IMR-90 (cell line): ENCODE results near the gene FCRL6. TPM values are rescaled to one million over a fixed set of nuclear protein-coding genes. Genes with fewer than 3 reads are reported as not detected.
A peak's percentile ranks its signal among the peaks of the same experiment; 100 is the strongest.

Source experiments
- ATAC-seq: fragments of 200-7000 bp; cut with Tn5 transposase; 2 replicates; pipeline ENCODE4 v1.9.1; 2020; ENCODE audit warnings: low read depth, mild to moderate bottlenecking, moderate library complexity
- BruUV-seq: library from RNA; stranded (reverse); fragments of 400-500 nt; replicated peaks from 2 replicates; lab custom pipeline; 2021; lab: Mats Ljungman, UMichigan
- CTCF ChIA-PET: fragments of 300-600 bp; formaldehyde crosslinking; extraction: SDS; loops from one replicate; lab custom pipeline; 2021; ENCODE audit warnings: antibody characterized with exemption; lab: Yijun Ruan, JAX
- POLR2A ChIA-PET: fragments of 300-600 bp; sonication (Branson Sonifier 250); formaldehyde crosslinking; loops from one replicate; lab custom pipeline; 2022; ENCODE audit warnings: antibody characterized with exemption; ENCODE audit not compliant: unreplicated experiment; lab: Charles Lee
- DNase-seq: peaks from one replicate; pipeline ENCODE4 v3.0.0; 2013
- H2AFZ ChIP-seq: replicated peaks from 2 replicates; pipeline ENCODE3; 2013; ENCODE audit warnings: low read length, mild to moderate bottlenecking; ENCODE audit not compliant: poor library complexity
- H2AK5ac ChIP-seq: 2 replicates; pipeline ENCODE4 v1.6.1; 2013; ENCODE audit warnings: low read depth, low read length, inconsistent platforms
- H2AK9ac ChIP-seq: replicated peaks from 2 replicates; pipeline ENCODE3; 2013; ENCODE audit warnings: mild to moderate bottlenecking, low read depth, low read length, moderate library complexity; ENCODE audit not compliant: poor library complexity
- H2BK120ac ChIP-seq: 2 replicates; pipeline ENCODE4 v1.6.1; 2013; ENCODE audit warnings: low read depth, low read length, inconsistent platforms
- H2BK15ac ChIP-seq: 3 replicates; pipeline ENCODE4 v1.6.1; 2013; ENCODE audit warnings: low read depth, low read length, inconsistent platforms
- H2BK20ac ChIP-seq: 2 replicates; pipeline ENCODE4 v1.6.1; 2013; ENCODE audit warnings: low read depth, mild to moderate bottlenecking, inconsistent platforms, low read length, moderate library complexity
- H2BK5ac ChIP-seq: 2 replicates; pipeline ENCODE4 v1.6.1; 2013; ENCODE audit warnings: mild to moderate bottlenecking, low read depth, low read length, inconsistent platforms; ENCODE audit not compliant: poor library complexity, severe bottlenecking
- H3K14ac ChIP-seq: replicated peaks from 2 replicates; pipeline ENCODE4 v1.6.1; 2013; ENCODE audit warnings: low read depth, low read length, inconsistent platforms
- H3K18ac ChIP-seq: 2 replicates; pipeline ENCODE4 v1.6.1; 2013; ENCODE audit warnings: low read depth, low read length, control low read depth
- H3K23ac ChIP-seq: 2 replicates; pipeline ENCODE4 v1.6.1; 2013; ENCODE audit warnings: low read depth, low read length, inconsistent platforms
- H3K27ac ChIP-seq: 2 replicates; pipeline ENCODE4 v1.5.1; 2013; ENCODE audit warnings: mild to moderate bottlenecking, control low read depth, low read length; ENCODE audit not compliant: insufficient read depth
- H3K27me3 ChIP-seq: 2 replicates; pipeline ENCODE4 v1.6.1; 2013; ENCODE audit warnings: low read length; ENCODE audit not compliant: control insufficient read depth, insufficient read depth
- H3K36me3 ChIP-seq: 2 replicates; pipeline ENCODE4 v1.6.1; 2013; ENCODE audit warnings: low read length, mixed read lengths; ENCODE audit not compliant: control insufficient read depth, insufficient read depth
- H3K4ac ChIP-seq: 2 replicates; pipeline ENCODE4 v1.6.1; 2013; ENCODE audit warnings: low read depth, low read length, inconsistent platforms
- H3K4me1 ChIP-seq: 2 replicates; pipeline ENCODE4 v1.6.1; 2013; ENCODE audit warnings: low read length, mixed read lengths; ENCODE audit not compliant: control insufficient read depth, insufficient read depth
- H3K4me2 ChIP-seq: 2 replicates; pipeline ENCODE4 v1.6.1; 2013; ENCODE audit warnings: low read depth, mild to moderate bottlenecking, control low read depth, low read length, moderate library complexity
- H3K4me3 ChIP-seq: 2 replicates; pipeline ENCODE4 v1.5.1; 2013; ENCODE audit warnings: low read depth, mild to moderate bottlenecking, control low read depth, low read length, moderate library complexity; ENCODE audit not compliant: insufficient read depth
- H3K56ac ChIP-seq: 2 replicates; pipeline ENCODE4 v1.6.1; 2013; ENCODE audit warnings: low read length, inconsistent platforms; ENCODE audit not compliant: insufficient read depth; ENCODE audit errors: extremely low read depth
- H3K79me1 ChIP-seq, 2 experiments: 2 replicates each; pipeline ENCODE4 v1.6.1; 2013; ENCODE audit warnings: low read length in 2 of 2, inconsistent platforms in 1 of 2, low read depth in 1 of 2
- H3K9ac ChIP-seq: 2 replicates; pipeline ENCODE4 v1.6.1; 2013; ENCODE audit warnings: low read depth, low read length, control low read depth
- H3K9me1 ChIP-seq: 2 replicates; pipeline ENCODE4 v1.6.1; 2013; ENCODE audit warnings: low read length, inconsistent platforms; ENCODE audit not compliant: insufficient read depth
- H3K9me3 ChIP-seq: 2 replicates; pipeline ENCODE4 v1.6.1; 2013; ENCODE audit warnings: low read length; ENCODE audit not compliant: control insufficient read depth, insufficient read depth
- H4K20me1 ChIP-seq: 2 replicates; pipeline ENCODE4 v1.6.1; 2013; ENCODE audit warnings: low read length, inconsistent platforms; ENCODE audit not compliant: insufficient read depth
- H4K5ac ChIP-seq: 2 replicates; pipeline ENCODE4 v1.6.1; 2013; ENCODE audit warnings: mild to moderate bottlenecking, low read depth, low read length, control low read depth
- H4K8ac ChIP-seq, 2 experiments: 2 replicates each; pipeline ENCODE4 v1.6.1; 2013; ENCODE audit warnings: low read depth in 2 of 2, low read length in 2 of 2, control low read depth in 1 of 2, inconsistent platforms in 1 of 2
- H4K91ac ChIP-seq: 2 replicates; pipeline ENCODE4 v1.6.1; 2013; ENCODE audit warnings: low read depth, low read length, inconsistent platforms; ENCODE audit not compliant: insufficient read depth
- BHLHE40 ChIP-seq: fragments of 150-350 bp; IDR thresholded peaks from 2 replicates; pipeline ENCODE4 v1.6.1; 2016; ENCODE audit warnings: mild to moderate bottlenecking, low read depth, low read length
- CEBPB ChIP-seq: IDR thresholded peaks from 2 replicates; pipeline ENCODE4 v1.6.1; 2012; ENCODE audit warnings: low read depth, low read length, improper control_type of control experiment
- CHD1 ChIP-seq: IDR thresholded peaks from 2 replicates; pipeline ENCODE4 v1.6.1; 2012; ENCODE audit warnings: low read depth, low read length, improper control_type of control experiment
- ELK1 ChIP-seq: fragments of 150-350 bp; IDR thresholded peaks from 2 replicates; pipeline ENCODE4 v1.6.1; 2016; ENCODE audit warnings: low read depth, mild to moderate bottlenecking, low read length, moderate library complexity, borderline replicate concordance
- MAZ ChIP-seq: IDR thresholded peaks from 2 replicates; pipeline ENCODE4 v1.6.1; 2012; ENCODE audit warnings: low read depth, mild to moderate bottlenecking, low read length, improper control_type of control experiment, moderate library complexity, borderline replicate concordance
- MXI1 ChIP-seq: IDR thresholded peaks from 2 replicates; pipeline ENCODE4 v1.6.1; 2012; ENCODE audit warnings: low read depth, mild to moderate bottlenecking, low read length, moderate library complexity, borderline replicate concordance
- NFE2L2 ChIP-seq: fragments of 150-350 bp; IDR thresholded peaks from 2 replicates; pipeline ENCODE4 v1.6.1; 2016; ENCODE audit warnings: low read depth, mild to moderate bottlenecking, low read length
- POLR2A ChIP-seq: IDR thresholded peaks from 2 replicates; pipeline ENCODE4 v1.6.1; 2012; ENCODE audit warnings: mild to moderate bottlenecking, low read depth, low read length
- RAD21 ChIP-seq: IDR thresholded peaks from 2 replicates; pipeline ENCODE4 v1.6.1; 2012; ENCODE audit warnings: low read length, improper control_type of control experiment
- RFX5 ChIP-seq: IDR thresholded peaks from 2 replicates; pipeline ENCODE4 v1.8.0; 2012; ENCODE audit warnings: low read depth, mild to moderate bottlenecking, low read length, moderate library complexity
- WGBS, 2 experiments: methylation state at CpG; one replicate each; pipeline versions ENCODE4 v1.1.5 to v1.1.7; 2013; ENCODE audit warnings: missing lambda C conversion rate in 2 of 2; ENCODE audit not compliant: insufficient read length in 1 of 2; ENCODE audit errors: extremely low coverage in 2 of 2; 5-methylcytosine and 5-hydroxymethylcytosine counted together
- dilution Hi-C: fragments of 300-500 bp; cut with HindIII; formaldehyde crosslinking; loops from one replicate; pipeline ENCODE4 v1.14.3; 2018; ENCODE audit warnings: low sequenced_read_pairs; ENCODE audit not compliant: unreplicated experiment
- in situ Hi-C: fragments of 300-500 bp; cut with MboI; formaldehyde crosslinking; loops from 3 replicates; pipeline ENCODE4 v1.14.3; 2019; ENCODE audit warnings: low sequenced_read_pairs, inconsistent platforms, mixed read lengths
- intact Hi-C: fragments of 100-400 bp; cut with micrococcal nuclease; formaldehyde crosslinking; loops from 2 replicates; pipeline ENCODE4 v1.10.0; 2022
- polyA plus RNA-seq, 3 experiments: library from polyadenylated mRNA; depleted of rRNA; stranded (reverse); fragments of >200 nt; gene quantifications; 2 replicates each; pipeline ENCODE4 v1.2.3, GENCODE V29; 2012; ENCODE audit warnings: low replicate concordance in 1 of 3
- total RNA-seq: library from RNA; depleted of rRNA; stranded (reverse); fragments of >200 nt; gene quantifications from 2 replicates; pipeline ENCODE4 v1.2.3, GENCODE V29; 2012
- TF ChIP-seq, protein P1 (sequence below): conservative IDR thresholded peaks from 2 replicates; pipeline ENCODE4 v1.5.1; 2012; ENCODE audit warnings: mild to moderate bottlenecking, low read depth, low read length, improper control_type of control experiment

The FCRL6 gene
- total and polyA plus RNA-seq, 2 of the 4 experiments (the other 2 are of a cell fraction): not detected

DNA sequence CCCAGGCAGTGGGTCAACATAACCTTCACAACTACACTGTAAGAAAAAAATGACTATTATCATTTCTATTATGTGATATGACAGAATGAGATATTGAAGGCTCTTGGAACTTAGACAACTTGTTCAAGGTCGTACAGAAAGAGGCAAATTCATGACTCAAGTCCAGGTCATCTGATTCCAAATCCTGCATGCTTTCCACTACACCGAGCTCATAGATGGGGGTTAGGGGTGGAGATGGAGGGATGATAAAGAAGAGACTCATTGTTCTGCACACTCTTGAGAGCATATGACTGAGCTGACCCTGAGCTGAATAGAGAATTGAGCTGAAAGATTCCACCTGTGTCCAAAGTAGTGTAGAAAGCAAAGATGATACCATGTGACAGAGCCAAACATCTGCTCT lies 2.8 kb downstream of the FCRL6 start:
- H3K9ac ChIP-seq: no peak overlapping the region
- no peak overlapping the region for H2AK9ac ChIP-seq
- ATAC-seq (no peak), DNase-seq (peak; percentile 12)
- H2BK20ac ChIP-seq: no peak overlapping the region
- no TSS peak for BruUV-seq
- no peaks in the 10 kb centered on the region for H3K9me3 ChIP-seq
- H3K4me1 ChIP-seq: no peaks in the 10 kb centered on the region
- H2BK5ac ChIP-seq: no peak overlapping the region
- H4K5ac ChIP-seq: no peak overlapping the region
- peaks cover 28% of the 10 kb centered on the region for H3K27me3 ChIP-seq
- no peak for TF ChIP-seq CEBPB
- no peak for TF ChIP-seq NFE2L2
- no peak for TF ChIP-seq CHD1
- no peak for TF ChIP-seq RFX5
- no peak for TF ChIP-seq MXI1
- no peak for TF ChIP-seq MAZ
- TF ChIP-seq BHLHE40: no peak
- no peak for TF ChIP-seq POLR2A
- no peak for TF ChIP-seq RAD21
- no peak for TF ChIP-seq ELK1
- TF ChIP-seq, protein P1, sequence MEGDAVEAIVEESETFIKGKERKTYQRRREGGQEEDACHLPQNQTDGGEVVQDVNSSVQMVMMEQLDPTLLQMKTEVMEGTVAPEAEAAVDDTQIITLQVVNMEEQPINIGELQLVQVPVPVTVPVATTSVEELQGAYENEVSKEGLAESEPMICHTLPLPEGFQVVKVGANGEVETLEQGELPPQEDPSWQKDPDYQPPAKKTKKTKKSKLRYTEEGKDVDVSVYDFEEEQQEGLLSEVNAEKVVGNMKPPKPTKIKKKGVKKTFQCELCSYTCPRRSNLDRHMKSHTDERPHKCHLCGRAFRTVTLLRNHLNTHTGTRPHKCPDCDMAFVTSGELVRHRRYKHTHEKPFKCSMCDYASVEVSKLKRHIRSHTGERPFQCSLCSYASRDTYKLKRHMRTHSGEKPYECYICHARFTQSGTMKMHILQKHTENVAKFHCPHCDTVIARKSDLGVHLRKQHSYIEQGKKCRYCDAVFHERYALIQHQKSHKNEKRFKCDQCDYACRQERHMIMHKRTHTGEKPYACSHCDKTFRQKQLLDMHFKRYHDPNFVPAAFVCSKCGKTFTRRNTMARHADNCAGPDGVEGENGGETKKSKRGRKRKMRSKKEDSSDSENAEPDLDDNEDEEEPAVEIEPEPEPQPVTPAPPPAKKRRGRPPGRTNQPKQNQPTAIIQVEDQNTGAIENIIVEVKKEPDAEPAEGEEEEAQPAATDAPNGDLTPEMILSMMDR: no peak
- no CpG with 5 or more reads among the region's 2 CpGs for WGBS, 2 experiments
- H3K18ac ChIP-seq: no peak overlapping the region
- H3K4me2 ChIP-seq: no peak overlapping the region
- H4K20me1 ChIP-seq: no peaks in the 10 kb centered on the region
- no peak overlapping the region for H3K23ac ChIP-seq
- H3K79me1 ChIP-seq: no peaks in the 10 kb centered on the region
- H3K36me3 ChIP-seq: no peaks in the 10 kb centered on the region
- H3K4ac ChIP-seq: no peak overlapping the region
- no peak overlapping the region for H4K8ac ChIP-seq
- no peak overlapping the region for H3K56ac ChIP-seq
- no peak overlapping the region for H2BK15ac ChIP-seq
- dilution Hi-C loops: no loop called here
- no peak overlapping the region for H2AFZ ChIP-seq
- in situ Hi-C loops: no loop called here
- H3K14ac ChIP-seq: no peak overlapping the region
- H3K9me1 ChIP-seq: no peaks in the 10 kb centered on the region; the same call in 1 of the 2 replicates
- ChIA-PET POLR2A (no interaction called here), CTCF (interaction anchor here (1.0 to 1.6 kb wide), 2 partner anchors 85 to 86 kb away, joined by 6 to 10 read pairs; no protein-coding TSS in a partner anchor)
- no peak overlapping the region for H2AK5ac ChIP-seq
- no peak overlapping the region for H3K4me3 ChIP-seq
- no peak overlapping the region for H4K91ac ChIP-seq
- intact Hi-C loops: no loop called here
- H3K27ac ChIP-seq: no peak overlapping the region
- H2BK120ac ChIP-seq: no peak overlapping the region
